Stimulated activated CD4-positive, alpha-beta T cell treated with anti-CD3 and anti-CD28 coated beads, Interleukin-1b, Interleukin-23, amount 100 ng/mL, for 48 hours (primary cell): Measurements from ENCODE around the gene ANKS1B.
"Not testable (repeated sequence)": the region's sequence is repeated elsewhere in the genome, so short reads cannot be mapped to it uniquely, and the experiment has no call there.

Experiments
- DNase-seq: peaks from one replicate; pipeline ENCODE4 v3.0.0-alpha.2; 2020

Gene ANKS1B

DNA sequence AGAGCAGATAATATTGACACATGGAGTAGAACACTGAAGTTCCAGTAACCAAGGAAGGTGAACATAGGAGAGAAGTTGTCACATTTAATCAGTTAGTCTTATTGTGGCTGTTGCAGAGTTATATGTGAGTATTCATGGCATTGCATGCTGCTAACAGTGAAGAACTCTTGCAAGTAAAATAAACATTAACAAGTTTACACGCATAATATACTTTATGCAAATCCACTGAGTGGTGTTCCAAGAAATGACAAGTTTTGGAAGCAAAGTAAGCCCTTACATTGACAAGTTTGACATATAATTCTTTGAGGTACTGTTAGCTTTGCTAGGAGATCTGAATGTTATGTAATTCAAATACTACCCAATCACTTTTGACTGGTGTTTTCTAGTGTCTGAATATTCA, 125.6 kb downstream of the ANKS1B start:
- DNase-seq: no peak

DNA sequence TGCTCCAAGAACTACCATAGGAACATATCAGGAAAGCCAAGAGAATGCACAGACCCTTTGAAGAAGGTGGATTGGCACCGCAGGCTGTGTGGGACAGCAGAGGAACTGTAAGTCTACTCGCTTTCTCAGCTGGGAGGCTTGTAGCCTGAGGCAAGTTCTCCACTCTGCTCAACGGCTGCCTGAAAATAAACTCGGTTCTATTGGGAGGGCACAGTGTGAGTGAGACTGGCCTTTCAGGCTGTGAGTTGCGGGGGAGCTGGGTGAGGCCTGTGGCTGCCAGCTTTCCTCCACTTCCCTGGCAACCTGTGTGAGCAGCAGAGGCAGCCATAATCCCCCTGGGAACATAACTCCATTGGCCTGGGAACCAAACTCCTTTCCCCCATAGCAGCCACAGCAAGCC, 132.1 kb downstream of the ANKS1B start:
- no peak for DNase-seq

DNA sequence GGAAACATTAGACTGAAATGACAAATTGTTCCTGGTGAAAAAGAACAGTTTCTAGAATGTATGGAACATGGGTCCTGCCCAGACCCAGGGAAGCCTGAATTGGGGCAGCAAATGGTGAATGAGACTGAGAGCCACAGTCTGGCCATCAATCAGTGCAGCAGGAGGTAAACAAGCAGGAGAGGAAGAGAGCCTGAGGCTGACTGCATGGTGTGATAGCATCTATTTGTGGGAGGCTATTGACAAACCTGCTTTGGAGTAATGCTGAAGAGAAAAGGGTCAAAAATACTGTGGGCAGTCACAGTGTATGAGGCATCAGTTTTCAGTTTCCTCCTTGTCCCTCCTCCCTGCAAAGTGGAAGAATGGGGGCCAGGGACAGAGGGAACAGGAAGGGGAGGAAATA, 136.8 kb downstream of the ANKS1B start:
- no peak for DNase-seq

DNA sequence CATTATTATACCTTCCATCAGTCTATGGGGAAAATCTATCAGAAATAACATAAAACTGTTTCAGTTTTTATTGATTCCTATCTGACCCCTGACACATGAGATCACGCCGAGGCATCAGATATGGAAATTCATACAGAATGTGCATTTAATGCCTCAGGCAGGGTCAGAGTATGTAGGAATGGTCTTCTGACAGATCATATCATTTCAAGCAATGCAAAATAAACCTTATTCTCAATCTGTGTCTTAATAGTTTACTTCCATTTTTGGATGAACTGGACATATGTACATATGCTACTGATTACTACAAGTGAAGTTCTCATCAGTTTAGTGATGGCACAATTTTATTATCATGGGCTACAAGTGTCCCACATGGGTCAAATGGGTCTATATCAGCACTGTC, 150.0 kb downstream of the ANKS1B start:
- no peak for DNase-seq

DNA sequence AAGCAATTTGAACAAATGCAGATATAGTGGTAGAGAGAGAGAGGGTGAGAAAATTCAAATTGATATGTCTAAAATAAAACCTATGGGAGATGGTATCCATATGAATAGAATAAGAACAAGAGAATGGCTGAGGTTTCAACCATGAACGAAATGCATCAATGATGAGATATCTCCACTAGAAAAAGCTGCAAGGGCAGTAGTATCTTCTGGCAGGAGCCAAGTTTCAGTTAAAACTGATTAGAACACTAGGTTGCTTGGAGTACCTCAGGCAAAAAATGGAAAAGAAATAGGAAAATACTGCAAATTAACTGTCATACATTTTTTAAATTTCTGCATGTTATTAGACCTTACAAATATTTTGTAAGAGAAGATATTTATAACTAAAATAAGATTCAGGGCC, 151.3 kb downstream of the ANKS1B start:
- no peak for DNase-seq

DNA sequence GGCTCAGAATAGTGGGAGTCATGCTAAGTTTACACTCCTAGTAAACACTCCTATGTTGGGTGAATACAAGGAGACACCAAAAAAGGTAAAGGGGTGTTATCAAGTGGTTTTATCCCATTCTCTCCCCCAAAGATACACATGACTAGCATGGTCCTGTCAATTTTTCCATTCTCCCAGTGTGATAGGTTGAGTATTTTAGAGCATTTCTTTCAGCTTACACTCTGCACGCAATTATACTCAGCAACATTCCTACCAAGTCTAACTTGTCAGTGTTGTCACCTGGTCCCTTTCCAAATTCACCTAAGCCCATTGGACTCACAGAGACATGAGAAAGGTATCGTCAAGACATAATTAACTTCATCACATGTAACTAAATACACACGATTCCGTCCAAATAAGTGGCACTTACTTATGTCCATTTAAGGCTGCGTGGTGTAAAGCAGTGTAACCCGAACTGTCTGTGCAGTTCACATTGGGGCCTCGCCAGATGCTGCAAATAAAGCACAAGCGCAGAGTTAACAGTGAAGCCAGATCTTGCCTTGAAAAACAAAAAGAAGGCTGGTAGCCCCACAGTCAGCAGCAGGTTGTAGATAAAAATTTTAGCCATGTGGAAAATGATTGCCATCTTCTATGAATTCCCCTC, 159.7 kb downstream of the ANKS1B start:
- no peak for DNase-seq

DNA sequence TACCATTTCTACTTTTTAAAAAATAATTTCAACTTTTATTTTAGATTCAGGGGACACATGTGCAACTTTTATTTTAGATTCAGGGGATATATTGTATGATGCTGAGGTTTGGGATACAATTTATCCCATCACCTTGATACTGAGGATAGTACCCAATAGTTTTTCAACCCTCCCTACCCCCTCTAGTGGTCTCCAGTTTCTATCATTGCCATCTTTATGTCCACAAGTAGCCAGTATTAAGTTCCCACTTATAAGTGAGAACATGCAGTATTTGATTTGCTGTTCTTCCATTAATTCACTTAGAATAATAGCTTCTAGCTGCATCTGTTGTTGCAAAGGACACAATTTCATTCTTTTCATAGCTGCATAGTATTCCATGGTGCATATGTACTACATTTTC, 162.5 kb downstream of the ANKS1B start:
- DNase-seq: no peak

DNA sequence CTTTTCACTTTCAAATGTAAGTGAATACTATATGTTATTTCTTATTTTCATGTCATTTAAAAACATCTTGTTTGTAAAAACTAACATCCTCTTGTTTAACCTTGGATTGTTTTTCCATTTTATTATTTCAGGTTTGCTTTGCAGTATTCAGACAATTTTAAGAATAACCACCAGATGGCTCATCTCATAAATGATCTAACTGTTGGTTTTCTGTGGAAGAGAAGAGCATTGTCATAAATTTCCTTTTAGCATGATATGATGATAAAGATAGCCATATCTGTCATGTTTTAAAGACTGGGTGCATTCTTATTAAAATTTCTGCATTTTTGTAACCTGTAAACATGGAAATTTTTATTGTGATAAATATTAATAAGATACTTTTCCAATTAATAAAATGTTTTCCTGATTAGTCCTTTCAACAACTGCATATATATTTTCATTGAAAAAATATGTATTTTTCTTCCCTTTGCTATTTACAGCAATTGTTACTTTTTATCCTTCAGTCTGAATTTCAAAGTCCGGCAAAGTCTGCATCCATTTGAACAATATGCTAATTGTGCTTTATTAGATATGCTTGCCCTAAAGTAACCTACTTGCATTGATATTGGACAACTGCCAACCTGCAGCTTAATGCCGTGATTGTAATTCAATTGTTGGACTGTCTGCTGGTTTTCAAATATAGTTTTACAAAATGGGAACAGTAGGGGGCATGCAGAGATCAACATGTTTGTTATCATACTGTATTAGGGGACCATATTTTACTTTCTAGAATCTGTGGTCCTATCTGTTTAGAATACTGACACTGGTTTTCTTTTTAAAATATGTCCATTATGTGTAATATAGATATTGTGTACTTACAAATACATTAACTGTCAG, 173.8 kb downstream of the ANKS1B start:
- DNase-seq: no peak

DNA sequence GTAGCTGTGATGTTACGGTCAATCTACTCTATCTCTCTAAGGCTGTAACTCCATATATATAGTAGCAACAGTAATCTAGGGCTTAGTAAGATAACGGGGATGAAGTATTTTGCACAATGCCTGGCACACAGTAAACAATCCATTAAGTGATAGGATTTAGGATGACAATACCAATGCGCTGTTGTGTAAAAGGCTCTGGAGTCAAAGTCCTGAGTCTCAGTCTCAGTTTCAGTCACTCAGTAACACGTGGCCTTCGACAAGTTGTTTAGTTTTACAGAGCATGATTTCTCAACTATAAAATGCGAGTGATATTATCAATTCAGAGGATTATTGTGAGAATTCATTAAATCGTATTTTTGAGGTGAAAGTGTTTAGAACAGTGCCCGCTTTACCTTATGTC, 174.8 kb downstream of the ANKS1B start:
- DNase-seq: no peak

DNA sequence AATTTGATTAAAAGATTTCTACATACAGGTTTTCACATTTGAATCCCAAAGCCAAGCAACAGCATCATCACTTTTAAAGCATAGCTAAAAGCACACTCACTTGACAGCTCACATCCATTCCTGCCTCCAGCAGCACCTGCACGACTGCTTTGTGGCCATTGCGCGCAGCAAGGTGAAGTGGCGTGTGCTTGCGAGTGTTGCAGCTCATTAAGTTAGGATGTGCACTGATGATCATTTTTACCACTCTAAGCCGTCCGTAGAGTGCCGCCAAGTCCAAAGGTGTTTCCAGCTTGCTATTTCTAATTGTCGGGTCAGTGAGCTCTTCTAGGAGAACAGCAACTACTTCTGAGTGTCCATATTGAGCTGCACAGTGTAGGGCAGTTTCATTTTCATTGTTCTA, 178.4 kb downstream of the ANKS1B start:
- no peak for DNase-seq

DNA sequence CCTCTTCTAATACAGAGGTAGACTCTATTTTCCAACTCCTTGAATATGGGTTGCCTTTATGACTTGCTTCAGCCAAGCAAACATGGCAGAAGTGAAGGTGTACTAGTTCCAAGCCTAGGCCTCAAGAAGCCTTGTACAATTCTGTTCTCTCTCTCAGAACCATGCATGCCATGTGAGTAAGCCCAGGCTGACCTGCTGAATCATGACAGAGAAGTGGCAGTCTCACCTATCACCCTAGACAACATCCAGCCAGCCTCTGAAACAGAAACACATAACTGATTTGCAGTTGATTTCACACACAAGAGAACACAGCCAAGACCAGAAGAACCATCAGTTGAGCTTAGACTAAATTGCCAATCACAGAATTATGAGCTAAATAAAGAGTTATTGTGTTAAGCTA, 180.0 kb downstream of the ANKS1B start:
- no peak for DNase-seq

DNA sequence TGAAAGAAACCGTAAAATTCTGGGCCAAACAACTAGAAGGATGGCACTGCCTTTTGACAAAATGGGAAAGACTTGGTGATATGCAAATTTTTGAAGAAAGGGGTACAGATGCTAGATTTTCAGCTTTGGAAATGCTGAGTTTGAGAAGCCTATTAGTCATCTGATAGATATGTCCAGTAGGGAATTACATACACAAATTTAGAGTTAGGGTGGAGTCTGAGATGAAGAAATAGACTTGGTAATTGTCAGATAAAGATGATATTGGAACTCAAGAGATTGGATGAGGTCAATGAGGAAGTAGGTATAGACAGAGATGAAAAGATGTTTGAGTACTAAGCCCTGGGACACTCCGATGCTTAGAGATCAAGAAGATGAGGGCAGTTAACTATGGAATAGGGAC, 184.1 kb downstream of the ANKS1B start:
- no peak for DNase-seq

DNA sequence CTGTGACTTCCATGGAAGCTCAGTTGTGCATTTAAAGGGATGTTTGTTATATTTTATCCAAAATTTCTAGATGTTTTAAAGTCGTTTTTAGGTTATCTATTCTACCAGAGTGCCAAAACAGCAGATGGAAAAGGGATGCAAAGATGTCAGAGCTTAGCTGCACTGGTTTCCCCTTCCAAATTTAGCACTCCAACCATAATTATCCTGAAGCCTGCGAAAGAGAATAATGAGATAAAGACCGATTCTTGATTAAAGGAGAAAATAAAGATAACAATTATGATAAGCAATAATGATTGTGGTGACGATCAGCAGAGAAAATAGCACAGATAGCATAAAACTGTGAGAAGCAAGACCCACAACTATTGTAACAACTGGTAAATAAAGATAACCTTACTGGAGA, 186.8 kb downstream of the ANKS1B start:
- not testable (repeated sequence) for DNase-seq

DNA sequence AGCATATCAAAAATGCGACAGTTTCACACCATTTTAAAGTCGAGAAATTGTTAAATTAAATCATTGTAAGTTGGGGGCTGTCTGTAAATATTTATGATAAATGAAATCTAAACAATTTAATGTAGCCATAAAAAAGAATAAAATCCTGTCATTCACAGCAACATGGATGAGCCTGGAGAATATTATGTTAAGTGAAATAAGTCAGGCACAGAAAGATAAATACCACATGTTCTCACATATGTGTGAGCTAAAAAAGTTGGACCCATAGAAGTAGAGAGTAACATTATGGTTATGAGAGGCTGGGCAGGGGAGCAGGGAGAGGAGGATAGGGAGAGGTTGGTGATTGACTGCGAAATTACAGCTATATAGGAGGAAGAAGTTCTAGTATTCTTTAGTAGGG, 201.3 kb downstream of the ANKS1B start:
- DNase-seq: no peak

DNA sequence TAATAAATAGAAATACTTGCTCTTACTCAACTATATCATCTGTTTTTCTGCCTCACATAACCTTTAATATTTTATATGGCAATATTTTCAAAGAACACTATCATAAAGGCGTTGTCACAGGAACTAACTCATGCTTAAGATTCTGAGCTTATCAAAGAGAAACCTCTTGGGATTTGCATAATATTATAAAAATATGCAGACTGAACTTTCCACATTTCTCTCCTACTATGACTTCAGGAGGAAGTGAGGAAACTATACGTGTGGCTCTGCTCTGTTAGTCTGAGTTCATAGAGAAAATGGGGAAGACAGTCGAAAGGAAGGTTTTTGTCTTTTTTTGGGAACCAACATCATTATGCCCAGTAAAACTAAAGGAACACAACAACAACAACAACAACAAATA, 212.5 kb downstream of the ANKS1B start:
- DNase-seq: no peak

DNA sequence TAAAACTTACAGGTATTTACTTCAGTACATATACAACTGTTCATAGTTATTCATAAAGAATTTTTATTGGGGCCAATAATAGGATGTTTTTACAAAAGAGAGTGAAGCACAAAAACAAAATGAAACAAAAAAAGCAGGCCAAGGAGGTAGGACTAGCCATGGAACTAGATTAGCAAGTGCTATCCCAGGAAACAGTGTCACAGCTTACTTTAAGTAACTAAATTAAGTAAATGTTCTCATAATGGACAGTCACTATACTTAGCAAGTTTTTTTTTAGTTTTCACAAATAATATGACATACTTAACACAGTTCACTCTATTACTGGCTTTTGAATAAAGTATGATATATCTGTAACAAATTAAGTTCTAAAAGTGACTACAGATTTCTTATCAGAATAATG, 213.1 kb downstream of the ANKS1B start:
- DNase-seq: no peak

DNA sequence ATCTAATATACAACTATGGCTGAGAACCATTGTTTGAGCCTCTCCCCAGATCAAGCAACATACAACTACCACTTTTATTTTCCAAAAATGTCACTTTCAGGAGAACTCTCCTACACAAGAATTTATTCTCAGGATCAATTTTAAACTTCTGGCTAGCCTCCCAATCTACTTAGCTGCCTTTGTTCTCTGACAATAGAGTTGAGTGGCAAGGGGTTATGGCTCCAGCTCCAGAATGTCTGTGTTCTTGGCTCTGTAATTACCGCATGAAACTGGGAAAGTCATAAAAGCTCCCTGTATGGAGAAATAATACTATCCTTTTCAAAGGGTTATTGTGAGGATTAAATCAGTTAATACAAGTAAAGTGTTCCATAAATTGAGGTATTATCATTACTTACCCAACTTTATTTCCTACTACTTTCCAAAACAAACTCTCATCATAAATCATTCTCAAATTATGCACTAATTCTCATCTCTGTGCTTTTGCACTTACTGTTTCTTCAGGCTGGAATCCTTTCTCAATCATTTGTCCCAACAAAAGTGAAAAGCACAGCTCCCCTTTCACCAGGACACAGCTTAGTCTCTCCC, 215.2 kb downstream of the ANKS1B start:
- DNase-seq: no peak

DNA sequence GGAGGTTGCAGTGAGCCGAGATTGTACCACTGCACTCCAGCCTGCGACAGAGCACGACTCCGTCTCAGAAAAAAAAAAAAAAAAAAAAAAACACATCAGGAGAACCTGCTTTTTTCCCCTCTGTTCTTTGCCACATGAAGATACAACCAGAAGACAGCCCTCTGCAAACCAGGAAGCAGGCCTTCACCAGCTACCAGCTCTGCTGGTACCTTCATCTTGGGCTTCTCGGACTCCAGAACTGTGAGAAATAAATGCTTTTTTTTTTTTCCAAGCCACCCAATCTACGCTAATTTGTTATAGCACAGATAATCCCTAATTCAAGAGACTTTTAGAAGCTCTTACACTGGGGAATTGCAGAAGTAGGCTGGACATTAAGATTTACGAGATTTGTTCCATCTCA, 216.0 kb downstream of the ANKS1B start:
- no peak for DNase-seq

DNA sequence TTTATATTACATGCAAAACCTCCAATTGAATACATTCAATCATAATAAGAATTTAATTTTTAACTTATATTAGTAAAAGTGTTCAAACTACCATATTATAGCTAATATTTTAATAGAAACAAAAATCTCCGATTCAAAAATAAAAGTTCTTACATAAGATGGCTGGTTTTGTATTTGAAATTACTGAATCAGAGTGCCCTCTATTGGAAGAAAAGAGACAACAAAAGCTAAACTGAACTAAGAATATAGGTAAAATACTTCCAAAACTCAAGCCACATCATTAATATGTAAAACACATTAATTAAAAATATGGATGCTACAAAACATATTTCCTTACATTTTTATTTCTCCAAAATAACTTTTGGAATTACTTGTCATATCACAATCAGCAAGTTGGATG, 216.9 kb downstream of the ANKS1B start:
- no peak for DNase-seq

DNA sequence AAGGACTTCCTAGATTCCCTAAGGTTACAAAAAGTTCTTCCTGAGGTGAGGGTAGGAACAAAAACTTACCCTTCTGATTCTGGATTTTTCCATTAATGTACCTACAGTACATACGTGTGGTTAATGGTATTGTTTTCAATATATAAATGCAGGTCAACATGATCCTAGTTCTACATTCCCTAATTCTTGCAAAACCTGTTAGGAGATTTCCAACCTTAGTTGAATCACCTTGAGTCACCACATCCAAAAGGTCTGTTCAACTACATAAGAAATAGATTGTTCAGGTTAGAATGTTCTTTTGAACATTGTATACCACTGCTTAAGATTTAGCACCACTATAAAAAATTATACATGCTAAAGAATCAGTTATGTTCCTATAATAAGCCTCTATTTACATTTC, 218.3 kb downstream of the ANKS1B start:
- no peak for DNase-seq

DNA sequence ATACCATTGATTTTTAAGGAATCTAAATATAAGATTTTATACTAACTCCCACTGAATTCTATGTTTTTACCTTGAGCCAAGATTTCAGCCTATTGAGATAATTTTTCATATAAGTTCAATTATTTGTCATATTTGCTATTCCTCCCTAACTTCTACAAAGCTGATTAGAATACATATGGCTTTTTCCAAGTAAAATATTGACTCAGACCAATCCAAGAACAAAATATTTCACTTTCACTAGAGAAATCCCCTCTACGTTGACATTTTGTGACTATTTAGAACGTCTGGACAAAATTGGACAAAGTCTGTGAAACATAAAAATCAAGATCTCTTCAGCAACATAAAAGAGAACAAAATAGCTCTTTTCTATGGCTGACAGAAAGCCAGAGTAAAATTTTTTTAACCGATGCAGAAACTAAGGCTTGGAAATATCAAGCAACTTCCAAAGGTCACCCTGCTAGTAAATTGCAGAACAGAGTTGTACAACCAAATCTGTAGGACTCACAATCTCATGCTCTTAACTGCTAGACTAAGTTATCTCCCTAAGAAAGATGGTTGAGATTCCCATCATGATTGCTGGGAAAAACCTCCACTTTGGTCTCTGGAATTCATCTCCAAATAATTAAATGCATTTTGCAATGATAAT, 219.1 kb downstream of the ANKS1B start:
- DNase-seq: no peak

DNA sequence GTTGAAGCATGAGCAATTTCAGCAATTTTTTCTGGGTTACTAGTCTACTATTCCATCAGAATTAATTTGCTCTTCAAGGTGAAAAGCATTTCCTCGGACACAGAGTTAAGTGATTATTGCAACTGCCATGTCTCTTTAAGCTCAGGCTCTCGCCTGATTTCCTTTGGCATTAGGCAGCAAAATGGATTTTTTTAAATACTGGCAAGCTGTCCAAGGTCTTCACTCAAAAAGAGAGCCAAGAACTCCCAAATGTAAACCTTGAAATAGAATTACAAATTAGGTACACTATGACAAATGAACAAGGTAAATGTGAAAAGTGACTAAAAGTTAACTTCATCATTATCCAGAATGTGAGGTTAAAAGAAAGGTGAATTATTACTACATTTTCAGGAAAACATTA, 225.3 kb downstream of the ANKS1B start:
- no peak for DNase-seq

DNA sequence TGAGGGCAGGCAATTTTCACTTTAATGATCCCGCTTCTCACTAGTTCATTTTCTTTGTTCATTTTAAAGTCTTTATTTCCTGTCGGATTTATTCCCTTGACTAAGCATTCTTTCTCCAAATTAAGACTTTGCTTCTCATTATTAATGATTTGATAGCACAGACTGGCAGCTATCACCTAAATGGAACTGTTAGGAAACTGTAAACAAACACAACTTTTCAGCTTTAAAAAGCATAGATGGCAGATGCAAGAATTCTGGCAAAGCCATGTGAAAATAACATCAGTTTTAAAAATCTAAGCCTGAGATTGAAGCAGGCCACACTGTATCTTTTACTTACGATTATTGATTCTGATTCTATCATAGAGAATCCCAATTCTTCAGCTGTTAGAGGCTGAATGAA, 225.7 kb downstream of the ANKS1B start:
- DNase-seq: no peak

DNA sequence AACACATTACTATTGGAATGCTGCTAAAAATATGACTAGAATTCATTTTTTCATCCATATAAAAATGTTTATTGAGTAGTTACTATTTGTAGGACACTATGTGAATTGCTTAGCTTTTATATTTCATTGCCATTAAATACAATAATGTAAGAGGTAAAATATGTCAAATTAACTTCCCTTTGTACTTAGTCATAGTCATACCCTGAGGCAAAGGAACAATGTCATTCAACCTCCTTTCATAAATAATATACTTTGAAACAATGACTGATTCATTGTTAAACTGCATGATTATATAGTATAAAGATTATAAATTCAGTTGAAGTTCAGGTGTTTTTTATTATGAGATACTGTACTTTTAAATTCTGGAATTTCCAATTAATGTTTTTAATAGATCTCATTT, 232.0 kb downstream of the ANKS1B start:
- no peak for DNase-seq
